SK-N-SH (cell line): ENCODE results near the gene EPB41L3.

ENCODE experiments used
- FOXM1 ChIP-seq: IDR thresholded peaks from 2 replicates; pipeline ENCODE4 v1.4.0; 2012; ENCODE audit warnings: low read depth, mild to moderate bottlenecking
- MXI1 ChIP-seq: IDR thresholded peaks from 2 replicates; pipeline ENCODE4 v1.6.1; 2012; ENCODE audit warnings: mild to moderate bottlenecking, low read depth, low read length, improper control_type of control experiment
- POLR2AphosphoS5 ChIP-seq: IDR thresholded peaks from 2 replicates; pipeline ENCODE4 v1.6.1; 2012; ENCODE audit warnings: low read depth, low read length
- TAF1 ChIP-seq: IDR thresholded peaks from 2 replicates; pipeline ENCODE4 v1.6.1; 2012; ENCODE audit warnings: low read depth, mild to moderate bottlenecking, low read length, moderate library complexity, borderline replicate concordance
- TF ChIP-seq, protein P1 (sequence below): IDR thresholded peaks from 2 replicates; pipeline ENCODE4; 2012
- TF ChIP-seq, protein P2 (sequence below): IDR thresholded peaks from 2 replicates; pipeline ENCODE4 v1.6.1; 2012; ENCODE audit warnings: mild to moderate bottlenecking, low read depth, low read length, moderate library complexity
- TF ChIP-seq, protein P3 (sequence below): fragments of 150-350 bp; IDR thresholded peaks from 2 replicates; pipeline ENCODE4 v1.6.1; 2017; ENCODE audit warnings: antibody characterized with exemption, low read length, low read depth, borderline replicate concordance
- TF ChIP-seq, protein P4 (sequence below): fragments of 200-600 bp; sonication (generic); IDR thresholded peaks from 2 replicates; pipeline ENCODE4 v1.6.1; 2017; ENCODE audit warnings: antibody characterized with exemption, mild to moderate bottlenecking, moderate library complexity

DNA sequence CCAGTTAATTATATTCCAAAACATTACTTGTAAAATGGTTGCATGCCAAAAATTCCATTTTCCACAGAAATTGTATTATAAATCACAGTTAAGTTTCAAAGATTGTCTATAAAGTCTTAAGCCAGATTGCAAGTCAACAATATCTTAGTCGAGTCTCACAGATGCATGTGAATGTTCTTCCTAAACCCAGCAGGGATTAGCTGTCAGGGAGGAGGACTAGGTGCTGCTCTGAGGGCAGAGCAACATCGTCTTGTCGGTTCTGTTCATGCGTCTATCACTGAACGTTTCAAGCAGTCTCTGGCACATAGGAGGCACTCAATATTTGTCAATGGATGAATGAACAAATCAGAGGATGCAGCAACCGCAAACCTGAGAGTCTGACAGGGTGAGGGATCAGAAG is 27.0 kb downstream of the EPB41L3 start:
- TF ChIP-seq MXI1 (no peak), FOXM1 (no peak), POLR2AphosphoS5 (no peak), TAF1 (no peak)
- TF ChIP-seq, protein P1, sequence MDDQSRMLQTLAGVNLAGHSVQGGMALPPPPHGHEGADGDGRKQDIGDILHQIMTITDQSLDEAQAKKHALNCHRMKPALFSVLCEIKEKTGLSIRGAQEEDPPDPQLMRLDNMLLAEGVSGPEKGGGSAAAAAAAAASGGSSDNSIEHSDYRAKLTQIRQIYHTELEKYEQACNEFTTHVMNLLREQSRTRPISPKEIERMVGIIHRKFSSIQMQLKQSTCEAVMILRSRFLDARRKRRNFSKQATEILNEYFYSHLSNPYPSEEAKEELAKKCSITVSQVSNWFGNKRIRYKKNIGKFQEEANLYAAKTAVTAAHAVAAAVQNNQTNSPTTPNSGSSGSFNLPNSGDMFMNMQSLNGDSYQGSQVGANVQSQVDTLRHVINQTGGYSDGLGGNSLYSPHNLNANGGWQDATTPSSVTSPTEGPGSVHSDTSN, result no peak
- TF ChIP-seq, protein P2, sequence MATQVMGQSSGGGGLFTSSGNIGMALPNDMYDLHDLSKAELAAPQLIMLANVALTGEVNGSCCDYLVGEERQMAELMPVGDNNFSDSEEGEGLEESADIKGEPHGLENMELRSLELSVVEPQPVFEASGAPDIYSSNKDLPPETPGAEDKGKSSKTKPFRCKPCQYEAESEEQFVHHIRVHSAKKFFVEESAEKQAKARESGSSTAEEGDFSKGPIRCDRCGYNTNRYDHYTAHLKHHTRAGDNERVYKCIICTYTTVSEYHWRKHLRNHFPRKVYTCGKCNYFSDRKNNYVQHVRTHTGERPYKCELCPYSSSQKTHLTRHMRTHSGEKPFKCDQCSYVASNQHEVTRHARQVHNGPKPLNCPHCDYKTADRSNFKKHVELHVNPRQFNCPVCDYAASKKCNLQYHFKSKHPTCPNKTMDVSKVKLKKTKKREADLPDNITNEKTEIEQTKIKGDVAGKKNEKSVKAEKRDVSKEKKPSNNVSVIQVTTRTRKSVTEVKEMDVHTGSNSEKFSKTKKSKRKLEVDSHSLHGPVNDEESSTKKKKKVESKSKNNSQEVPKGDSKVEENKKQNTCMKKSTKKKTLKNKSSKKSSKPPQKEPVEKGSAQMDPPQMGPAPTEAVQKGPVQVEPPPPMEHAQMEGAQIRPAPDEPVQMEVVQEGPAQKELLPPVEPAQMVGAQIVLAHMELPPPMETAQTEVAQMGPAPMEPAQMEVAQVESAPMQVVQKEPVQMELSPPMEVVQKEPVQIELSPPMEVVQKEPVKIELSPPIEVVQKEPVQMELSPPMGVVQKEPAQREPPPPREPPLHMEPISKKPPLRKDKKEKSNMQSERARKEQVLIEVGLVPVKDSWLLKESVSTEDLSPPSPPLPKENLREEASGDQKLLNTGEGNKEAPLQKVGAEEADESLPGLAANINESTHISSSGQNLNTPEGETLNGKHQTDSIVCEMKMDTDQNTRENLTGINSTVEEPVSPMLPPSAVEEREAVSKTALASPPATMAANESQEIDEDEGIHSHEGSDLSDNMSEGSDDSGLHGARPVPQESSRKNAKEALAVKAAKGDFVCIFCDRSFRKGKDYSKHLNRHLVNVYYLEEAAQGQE, result no peak
- TF ChIP-seq, protein P3, sequence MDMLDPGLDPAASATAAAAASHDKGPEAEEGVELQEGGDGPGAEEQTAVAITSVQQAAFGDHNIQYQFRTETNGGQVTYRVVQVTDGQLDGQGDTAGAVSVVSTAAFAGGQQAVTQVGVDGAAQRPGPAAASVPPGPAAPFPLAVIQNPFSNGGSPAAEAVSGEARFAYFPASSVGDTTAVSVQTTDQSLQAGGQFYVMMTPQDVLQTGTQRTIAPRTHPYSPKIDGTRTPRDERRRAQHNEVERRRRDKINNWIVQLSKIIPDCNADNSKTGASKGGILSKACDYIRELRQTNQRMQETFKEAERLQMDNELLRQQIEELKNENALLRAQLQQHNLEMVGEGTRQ, result no peak
- TF ChIP-seq, protein P4, sequence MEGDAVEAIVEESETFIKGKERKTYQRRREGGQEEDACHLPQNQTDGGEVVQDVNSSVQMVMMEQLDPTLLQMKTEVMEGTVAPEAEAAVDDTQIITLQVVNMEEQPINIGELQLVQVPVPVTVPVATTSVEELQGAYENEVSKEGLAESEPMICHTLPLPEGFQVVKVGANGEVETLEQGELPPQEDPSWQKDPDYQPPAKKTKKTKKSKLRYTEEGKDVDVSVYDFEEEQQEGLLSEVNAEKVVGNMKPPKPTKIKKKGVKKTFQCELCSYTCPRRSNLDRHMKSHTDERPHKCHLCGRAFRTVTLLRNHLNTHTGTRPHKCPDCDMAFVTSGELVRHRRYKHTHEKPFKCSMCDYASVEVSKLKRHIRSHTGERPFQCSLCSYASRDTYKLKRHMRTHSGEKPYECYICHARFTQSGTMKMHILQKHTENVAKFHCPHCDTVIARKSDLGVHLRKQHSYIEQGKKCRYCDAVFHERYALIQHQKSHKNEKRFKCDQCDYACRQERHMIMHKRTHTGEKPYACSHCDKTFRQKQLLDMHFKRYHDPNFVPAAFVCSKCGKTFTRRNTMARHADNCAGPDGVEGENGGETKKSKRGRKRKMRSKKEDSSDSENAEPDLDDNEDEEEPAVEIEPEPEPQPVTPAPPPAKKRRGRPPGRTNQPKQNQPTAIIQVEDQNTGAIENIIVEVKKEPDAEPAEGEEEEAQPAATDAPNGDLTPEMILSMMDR, result no peak
